HEK293T (cell line): ENCODE data around the gene OR14I1.

Source experiments
- NFRKB ChIP-seq: fragments of 450-650 bp; IDR thresholded peaks from 2 replicates; pipeline ENCODE4 v1.6.1; 2016; ENCODE audit warnings: mild to moderate bottlenecking, moderate library complexity
- TARDBP ChIP-seq: fragments of 450-650 bp; IDR thresholded peaks from 2 replicates; pipeline ENCODE4 v1.6.1; 2016

DNA sequence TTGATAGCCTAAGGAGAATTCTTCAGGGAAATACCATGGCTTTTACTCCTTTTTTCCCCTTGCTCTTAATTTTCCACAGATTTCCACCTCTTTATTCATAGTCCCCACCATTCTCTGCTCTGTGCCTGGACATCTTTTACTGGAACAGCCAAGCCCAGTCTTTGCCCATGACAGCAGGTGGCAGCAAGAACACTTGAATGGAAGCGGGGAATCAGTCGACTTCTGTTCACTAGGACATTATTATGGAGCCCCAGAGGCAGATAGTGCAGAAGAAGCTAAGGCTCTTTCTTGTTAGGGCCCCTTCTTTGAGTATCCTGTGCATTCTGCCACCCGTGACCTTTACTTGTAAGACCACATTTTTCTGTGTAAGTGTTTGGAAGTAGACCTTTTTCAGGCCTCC is 6.3 kb downstream of the OR14I1 start:
- TF ChIP-seq TARDBP (no peak), NFRKB (no peak)
